ENCODE measurements around the gene TMPO. TPM values are rescaled to one million over a fixed set of nuclear protein-coding genes. Genes with fewer than 3 reads are reported as not detected.
"Not testable (repeated sequence)": the region's sequence is repeated elsewhere in the genome, so short reads cannot be mapped to it uniquely, and the experiment has no call there.

TMPO gene, protein sequence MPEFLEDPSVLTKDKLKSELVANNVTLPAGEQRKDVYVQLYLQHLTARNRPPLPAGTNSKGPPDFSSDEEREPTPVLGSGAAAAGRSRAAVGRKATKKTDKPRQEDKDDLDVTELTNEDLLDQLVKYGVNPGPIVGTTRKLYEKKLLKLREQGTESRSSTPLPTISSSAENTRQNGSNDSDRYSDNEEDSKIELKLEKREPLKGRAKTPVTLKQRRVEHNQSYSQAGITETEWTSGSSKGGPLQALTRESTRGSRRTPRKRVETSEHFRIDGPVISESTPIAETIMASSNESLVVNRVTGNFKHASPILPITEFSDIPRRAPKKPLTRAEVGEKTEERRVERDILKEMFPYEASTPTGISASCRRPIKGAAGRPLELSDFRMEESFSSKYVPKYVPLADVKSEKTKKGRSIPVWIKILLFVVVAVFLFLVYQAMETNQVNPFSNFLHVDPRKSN
- total RNA-seq (2014; rRNA removed; shearing (Covaris generic)), result 124 TPM in 2 replicates
- polyA plus RNA-seq (2015; cell fraction: cytosol; rRNA removed), result 76.0 and 113 TPM in 2 replicates
- polyA plus RNA-seq (2015; cell fraction: nucleus; rRNA removed), result 89.6 and 113 TPM in 2 replicates

DNA sequence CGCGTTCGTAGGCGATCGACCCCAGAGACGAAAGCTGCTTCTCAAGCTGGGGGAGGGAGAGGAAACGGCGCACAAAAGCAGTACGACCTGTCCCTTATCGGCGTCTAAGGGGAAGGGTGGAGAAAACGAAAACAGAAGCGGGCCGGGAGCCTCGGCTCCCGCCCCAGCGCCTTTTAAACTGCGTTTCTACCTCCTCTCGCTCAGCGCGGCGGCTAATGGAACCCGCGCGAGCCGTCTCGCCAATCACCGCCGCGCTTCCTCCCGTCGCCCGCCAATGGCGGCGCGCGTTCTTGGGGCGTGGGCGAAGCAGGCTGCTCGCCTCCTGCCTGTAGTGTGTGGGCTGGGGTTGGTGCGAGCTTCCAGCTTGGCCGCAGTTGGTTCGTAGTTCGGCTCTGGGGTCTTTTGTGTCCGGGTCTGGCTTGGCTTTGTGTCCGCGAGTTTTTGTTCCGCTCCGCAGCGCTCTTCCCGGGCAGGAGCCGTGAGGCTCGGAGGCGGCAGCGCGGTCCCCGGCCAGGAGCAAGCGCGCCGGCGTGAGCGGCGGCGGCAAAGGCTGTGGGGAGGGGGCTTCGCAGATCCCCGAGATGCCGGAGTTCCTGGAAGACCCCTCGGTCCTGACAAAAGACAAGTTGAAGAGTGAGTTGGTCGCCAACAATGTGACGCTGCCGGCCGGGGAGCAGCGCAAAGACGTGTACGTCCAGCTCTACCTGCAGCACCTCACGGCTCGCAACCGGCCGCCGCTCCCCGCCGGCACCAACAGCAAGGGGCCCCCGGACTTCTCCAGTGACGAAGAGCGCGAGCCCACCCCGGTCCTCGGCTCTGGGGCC lies at the start of gene TMPO:
Gene TMPO, plus strand, starts transcription at position 304 of the 824 bp plus-strand sequence. Its CDS starts 278 bp downstream, at position 582.
- DNase-seq (ENCODE audit: low read depth, low spot score), result peak; percentile 92
- in situ Hi-C loops (cut with HindIII; ENCODE audit: low pct_unique_long_range_greater_than_20kb, low sequenced_read_pairs), result no loop called here

DNA sequence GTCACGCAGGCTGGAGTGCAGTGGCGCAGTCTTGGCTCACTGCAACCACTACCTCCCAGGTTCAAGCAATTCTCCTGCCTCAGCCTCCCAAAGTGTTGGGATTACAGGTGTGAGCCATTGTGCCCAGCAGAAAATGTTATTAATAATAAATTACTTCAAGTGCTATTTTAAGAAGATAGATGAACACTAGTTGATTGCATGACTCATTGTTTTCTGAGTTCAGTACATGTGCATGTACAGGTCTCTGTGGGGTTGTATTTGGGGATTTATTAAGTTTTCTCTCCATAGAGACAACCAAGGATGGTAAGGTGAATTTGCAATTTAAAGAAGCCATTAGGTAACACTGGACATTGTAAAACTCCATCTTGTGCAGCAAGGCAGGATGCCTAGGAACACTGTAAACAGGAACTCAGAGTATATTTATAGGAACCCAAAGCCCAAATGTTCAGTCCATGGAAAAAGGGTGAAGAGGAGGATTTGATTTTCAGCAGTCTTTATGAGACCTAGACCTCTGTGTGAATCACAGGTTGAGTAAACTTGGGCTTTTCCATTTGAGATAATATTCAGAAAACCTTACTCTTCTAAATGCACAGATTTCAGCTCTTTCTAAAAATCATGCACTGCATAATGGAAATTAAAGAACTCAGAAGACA lies 49.3 kb upstream of the TMPO start:
- in situ Hi-C loops (cut with HindIII; ENCODE audit: low pct_unique_long_range_greater_than_20kb, low sequenced_read_pairs), result no loop called here
- DNase-seq (ENCODE audit: low read depth, low spot score), result no peak

DNA sequence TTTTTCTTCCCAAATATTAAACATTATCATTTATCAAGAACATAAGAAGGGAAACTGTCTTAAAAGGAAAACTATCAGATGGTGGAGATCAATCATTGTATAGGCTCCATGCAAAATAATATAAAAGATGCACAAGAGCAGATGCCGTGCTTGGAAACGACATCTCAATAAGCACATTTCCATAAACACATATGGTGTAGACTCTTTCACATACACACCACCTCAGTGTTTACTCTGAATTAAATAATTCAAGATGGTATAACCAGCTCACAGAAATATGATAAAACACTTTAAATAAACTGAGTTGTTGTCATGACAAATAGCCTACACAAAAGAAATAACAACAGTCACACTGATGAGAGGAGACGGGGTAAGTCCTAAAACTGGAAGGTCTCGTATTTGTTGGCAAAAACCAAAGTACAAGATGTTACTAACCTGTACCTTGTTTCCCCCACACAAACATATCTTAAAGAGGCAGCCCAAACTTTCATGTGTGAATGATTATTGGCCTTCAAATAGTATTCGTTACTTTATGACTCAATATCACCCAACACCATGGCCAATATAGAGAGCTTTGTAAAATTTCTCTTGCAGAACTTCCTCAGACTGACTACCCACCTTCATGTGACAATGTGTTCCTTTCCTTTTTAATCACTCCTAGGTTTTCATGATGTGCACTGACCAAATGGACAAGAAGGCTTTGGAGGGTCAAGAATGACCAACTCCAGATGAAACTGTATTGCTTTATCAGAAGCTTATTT lies 48.6 kb upstream of the TMPO start:
- in situ Hi-C loops (cut with HindIII; ENCODE audit: low pct_unique_long_range_greater_than_20kb, low sequenced_read_pairs), result no loop called here
- no peak for DNase-seq (ENCODE audit: low read depth, low spot score)

DNA sequence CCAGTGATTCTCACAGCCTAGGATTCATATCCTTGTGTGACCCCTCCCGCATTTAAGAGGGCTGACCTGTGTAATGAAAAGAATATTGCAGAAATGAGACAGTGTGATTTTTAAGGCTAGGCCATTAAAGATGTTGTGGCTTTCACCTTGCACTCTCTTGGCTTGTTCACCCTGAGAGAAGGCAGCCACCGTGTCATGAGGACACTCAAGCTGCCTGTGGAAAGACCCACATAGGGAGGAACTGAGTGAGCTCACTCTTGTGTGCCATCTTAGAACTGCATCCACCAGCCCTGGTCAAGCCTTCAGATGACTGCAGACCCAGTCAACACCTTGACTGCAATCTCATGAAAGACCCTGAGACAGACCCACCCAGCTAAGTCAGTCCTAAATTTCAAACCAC lies 46.3 kb upstream of the TMPO start:
- in situ Hi-C loops (cut with HindIII; ENCODE audit: low pct_unique_long_range_greater_than_20kb, low sequenced_read_pairs), result no loop called here
- DNase-seq (ENCODE audit: low read depth, low spot score), result no peak

DNA sequence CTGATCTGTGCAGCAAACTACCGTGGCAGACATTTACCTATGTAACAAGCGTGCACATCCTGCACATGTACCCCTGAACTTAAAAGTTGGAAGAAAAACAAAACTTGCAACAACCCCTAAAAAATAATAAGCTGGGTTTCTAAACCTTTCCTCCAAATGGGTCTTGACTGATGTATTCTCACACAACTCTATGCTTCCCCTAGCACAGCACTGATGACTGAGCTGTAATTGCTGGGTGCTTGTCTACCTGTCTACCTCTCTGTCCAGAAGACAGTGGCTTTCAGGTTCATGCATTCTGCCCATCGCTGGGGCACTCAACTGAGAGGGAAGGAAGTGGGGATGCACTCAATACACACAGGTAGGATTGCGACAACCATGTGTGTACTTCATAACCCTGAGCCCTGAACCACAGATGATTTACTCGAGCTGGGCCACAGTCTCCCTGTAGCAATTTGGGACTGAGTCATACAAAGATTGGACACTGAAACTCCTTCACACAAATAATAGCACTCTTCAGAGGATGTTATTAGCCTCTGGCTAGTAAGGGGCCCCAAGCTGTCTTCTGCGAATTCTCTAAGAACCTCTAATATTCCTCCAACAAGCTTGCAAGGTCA lies 44.8 kb upstream of the TMPO start:
- DNase-seq (ENCODE audit: low read depth, low spot score), result peak; percentile 34
- in situ Hi-C loops (cut with HindIII; ENCODE audit: low pct_unique_long_range_greater_than_20kb, low sequenced_read_pairs), result no loop called here

DNA sequence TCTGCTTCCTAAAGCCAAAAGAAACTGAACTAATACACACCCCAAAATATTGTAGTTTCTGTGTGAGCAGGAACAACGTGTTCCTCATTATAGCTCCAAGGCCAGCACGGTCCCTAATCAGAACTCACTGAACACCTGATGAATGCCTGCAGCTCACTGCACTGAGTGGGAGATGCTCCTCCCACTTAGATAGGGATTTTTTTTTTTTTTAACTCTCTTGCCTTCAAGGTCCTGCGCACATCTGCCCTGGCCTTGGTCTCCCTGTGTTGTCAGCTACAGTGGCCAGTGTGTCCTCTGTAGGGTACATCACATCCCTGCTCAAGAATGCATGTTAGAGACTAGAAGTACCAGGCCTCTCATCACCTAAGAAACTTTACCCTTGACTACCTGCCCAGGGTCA lies 44.3 kb upstream of the TMPO start:
- in situ Hi-C loops (cut with HindIII; ENCODE audit: low pct_unique_long_range_greater_than_20kb, low sequenced_read_pairs), result no loop called here
- DNase-seq (ENCODE audit: low read depth, low spot score), result no peak

DNA sequence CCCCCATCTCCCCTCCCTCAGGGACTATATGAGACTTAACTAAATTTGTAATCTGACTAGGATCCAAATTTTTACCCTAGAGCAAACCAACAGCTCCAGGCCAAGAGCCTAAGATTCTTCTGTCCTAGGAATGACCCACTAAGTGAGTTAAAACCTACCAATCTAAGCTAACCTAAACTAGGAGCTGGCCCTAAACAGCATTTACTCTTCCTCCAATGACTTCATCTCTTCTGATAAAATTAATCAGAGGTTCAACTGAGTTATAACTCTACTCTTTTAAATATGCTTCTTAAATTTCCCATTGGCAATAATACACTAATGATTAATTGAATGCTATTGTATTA lies 39.9 kb upstream of the TMPO start:
- no peak for DNase-seq (ENCODE audit: low read depth, low spot score)

DNA sequence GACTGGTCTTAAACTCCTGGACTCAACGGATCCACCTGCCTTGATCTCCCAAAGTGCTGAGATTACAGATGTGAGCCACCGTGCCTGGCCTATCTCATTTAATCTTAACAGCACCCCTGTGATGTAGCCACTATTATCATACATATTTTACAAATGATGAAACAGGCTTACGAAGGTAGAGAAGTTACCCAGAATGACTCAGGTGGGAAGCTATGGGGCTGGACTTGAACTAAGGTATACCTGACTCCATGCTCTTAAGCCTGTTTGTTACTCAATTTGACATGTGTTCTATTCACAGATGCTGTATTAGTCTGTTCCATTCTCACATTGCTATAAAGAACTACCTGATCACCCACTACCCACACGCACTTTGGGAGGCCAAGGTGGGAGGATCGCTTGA lies 36.8 kb upstream of the TMPO start:
- in situ Hi-C loops (cut with HindIII; ENCODE audit: low pct_unique_long_range_greater_than_20kb, low sequenced_read_pairs), result no loop called here
- DNase-seq (ENCODE audit: low read depth, low spot score), result no peak

More for the DNA sequence above, 39.9 kb upstream of the TMPO start:
- in situ Hi-C loops (cut with HindIII; ENCODE audit: low pct_unique_long_range_greater_than_20kb, low sequenced_read_pairs), result no loop called here

DNA sequence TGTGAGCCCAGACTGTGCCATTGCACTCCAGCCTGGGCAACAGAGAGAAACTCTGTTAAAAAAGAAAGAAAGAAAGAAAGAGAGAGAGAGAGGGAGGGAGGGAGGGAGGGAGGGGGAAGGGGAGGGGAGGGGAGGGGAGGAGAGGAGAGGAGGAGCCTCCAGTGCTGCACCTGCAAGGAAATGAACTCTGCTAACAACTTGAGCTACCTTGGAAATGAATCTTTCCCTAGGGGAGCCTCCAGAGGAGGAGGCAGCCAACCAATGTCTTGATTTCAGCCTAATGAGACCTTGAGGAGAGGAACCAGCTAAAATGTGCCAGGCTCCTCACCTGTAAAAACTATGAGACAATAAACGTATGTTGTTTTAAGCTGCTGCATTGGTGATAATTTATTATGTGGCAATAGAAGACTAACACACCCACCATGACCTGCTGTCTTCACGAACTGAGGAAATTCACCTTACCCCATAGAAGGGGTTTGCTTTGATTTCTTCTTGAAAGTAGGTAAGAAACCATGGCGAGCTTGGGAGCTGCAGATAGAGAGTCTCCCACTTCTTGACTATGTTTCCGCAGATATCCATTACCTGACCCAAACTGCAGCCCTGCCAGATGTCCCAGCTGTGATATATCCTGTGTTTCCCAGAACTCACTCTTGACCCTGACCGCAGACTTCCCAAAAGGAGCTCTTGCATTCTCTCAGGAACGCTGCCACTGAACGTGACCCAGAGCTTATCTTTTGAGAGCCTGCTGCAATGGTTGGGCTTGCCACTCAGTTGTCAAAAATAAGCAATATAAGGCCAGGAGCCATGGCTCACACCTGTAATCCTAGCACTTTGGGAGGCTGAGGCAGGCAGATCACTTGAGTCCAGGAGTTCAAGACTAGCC lies 31.5 kb upstream of the TMPO start:
- no peak for DNase-seq (ENCODE audit: low read depth, low spot score)
- in situ Hi-C loops (cut with HindIII; ENCODE audit: low pct_unique_long_range_greater_than_20kb, low sequenced_read_pairs), result no loop called here

DNA sequence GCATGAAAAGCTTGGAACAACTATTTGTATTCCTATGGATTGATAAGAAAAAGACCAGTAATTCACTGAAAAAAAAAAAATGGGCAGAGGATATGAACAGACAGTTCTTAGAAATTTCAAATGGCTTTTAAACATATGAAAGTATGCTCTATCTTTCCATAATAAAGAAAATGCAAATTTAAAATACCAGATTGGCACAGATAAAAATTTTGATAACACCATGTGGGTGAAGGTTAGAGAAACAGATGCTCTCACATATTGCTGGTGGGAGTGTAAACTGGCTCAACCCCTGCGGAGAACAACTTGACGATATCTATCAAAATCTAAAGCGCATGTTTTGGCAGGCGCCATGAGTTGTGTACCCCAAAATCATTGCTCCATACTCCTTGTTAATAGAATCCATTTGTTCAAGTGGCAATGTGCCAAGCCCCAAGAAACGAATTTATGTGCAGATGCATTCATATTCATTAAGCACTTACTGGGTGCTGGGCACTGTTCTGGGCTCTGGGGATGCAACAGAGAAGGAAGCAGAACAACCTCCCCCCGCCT lies 29.5 kb upstream of the TMPO start:
- in situ Hi-C loops (cut with HindIII; ENCODE audit: low pct_unique_long_range_greater_than_20kb, low sequenced_read_pairs), result no loop called here
- DNase-seq (ENCODE audit: low read depth, low spot score), result no peak

DNA sequence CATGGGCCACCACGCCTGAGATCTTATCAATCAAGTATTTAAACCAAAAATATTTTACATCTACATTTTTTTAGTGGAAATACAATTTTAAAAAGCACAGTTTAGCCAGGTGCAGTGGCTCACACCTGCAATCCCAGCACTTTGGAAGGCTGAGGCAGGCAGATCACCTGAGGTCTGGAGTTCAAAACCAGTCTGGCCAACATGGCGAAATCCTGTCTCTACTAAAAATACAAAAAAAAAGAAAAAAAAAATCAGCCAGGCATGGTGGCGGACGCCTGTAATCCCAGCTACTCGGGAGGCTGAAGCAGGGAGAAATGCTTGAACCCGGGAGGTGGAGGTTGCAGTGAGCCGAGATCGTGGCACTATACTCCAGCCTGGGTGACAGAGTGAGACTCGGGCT lies 27.0 kb upstream of the TMPO start:
- in situ Hi-C loops (cut with HindIII; ENCODE audit: low pct_unique_long_range_greater_than_20kb, low sequenced_read_pairs); DNase-seq (ENCODE audit: low read depth, low spot score): not testable (repeated sequence)

DNA sequence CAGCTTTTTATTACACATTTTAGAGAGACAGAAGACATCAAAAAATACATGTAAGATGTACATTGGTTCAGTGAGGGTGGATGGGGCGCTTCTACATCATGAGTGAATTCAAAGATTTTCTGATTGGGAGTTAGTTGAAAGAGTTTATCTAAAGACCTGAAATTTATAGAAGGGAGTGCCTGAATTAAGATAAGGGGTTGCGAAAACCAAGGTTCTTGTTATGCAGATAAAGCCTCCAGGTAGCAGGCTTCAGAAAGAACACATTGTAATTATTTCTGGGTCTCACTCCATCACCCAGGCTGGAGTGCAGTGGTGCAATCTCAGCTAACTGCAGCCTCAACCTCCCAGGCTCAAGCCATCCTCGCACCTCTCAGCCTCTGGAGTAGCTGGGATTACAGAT lies 26.2 kb upstream of the TMPO start:
- DNase-seq (ENCODE audit: low read depth, low spot score), result no peak

DNA sequence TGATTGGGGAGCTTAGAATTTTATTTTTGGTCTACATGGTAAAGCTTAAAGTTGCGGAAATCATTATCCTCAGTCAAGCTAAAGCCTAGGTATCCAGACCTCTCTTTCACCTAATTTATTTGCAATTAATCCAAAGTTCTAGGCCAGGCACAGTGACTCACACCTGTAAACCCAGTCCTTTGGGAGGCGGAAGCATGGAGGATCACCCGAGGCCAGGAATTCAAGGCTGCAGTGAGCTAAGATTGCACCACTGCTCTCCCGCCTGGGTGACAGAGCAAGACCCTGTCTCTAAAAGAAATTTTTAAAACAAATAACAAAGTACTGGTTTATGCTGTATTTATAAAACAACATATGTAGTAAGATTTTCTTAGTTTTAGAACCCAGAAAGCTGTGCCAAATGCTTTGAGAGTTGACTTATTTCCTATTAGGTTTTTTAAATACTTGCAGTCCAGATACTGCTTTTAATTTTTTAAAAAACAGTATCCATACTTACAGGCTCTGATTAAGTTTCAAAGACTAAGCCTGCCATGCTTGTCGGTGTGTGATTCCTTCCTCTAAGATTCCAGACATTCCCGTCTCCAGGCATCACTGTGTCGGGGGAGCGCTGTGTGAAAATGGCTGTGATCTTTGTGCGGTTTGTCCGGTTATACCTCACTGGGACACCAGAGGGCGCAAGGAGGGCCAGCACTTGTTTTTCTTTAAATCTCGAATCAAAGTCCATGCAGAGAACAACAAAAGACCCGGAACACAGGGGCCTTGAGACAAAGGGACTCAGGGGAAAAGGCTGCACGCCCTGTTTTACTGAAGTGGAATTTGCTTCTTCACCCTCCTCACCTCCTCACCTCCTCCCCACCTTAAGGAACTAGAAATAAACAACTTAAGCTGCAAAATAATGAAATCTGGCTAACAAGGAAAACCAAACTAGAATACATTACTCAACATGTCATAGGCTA lies 24.6 kb upstream of the TMPO start:
- in situ Hi-C loops (cut with HindIII; ENCODE audit: low pct_unique_long_range_greater_than_20kb, low sequenced_read_pairs), result no loop called here
- DNase-seq (ENCODE audit: low read depth, low spot score), result peak; percentile 93

More for the DNA sequence above, 26.2 kb upstream of the TMPO start:
- in situ Hi-C loops (cut with HindIII; ENCODE audit: low pct_unique_long_range_greater_than_20kb, low sequenced_read_pairs), result no loop called here

DNA sequence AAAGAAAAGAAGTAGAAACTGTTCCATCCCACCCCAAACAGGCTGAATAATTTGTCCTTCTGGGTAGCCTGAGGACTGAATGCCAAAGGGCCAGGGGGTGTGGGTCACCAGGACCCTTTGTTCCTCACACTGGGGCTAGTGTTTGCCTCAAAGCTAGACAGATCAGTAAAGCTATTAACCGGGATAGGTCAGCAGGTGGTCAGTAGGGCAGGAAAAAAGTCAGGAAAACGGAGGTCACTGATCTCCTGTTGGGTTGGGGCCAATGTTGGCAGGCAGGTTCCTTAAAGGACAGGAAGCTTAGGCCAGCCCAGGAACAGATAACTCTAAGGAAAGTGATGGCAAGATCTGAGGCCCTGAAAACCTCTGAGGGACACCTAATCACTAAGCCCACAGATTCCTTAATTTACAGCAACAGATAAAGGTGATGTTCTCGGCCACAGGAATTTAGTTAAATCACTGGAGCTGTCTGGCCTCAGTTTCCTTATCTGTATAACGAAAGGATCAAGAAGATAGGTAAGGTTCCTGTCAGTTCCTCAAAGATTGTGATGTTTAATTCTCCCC lies 22.7 kb upstream of the TMPO start:
- no peak for DNase-seq (ENCODE audit: low read depth, low spot score)
- in situ Hi-C loops (cut with HindIII; ENCODE audit: low pct_unique_long_range_greater_than_20kb, low sequenced_read_pairs), result no loop called here

DNA sequence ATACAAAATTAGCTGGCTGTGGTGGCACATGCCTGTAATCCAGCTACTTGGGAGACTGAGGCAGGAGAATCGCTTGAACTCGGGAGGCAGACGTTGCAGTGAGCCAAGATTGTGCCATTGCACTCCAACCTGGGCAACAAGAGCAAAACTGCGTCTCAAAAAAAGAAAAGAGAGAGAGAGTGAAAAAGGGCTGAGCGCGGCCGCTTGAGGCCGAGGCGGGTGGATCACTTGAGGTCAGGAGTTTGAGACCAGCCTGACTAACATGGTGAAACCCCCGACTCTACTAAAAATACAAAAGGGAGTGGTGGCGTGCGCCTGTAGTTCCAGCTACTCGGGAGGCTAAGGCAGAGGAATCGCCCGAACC lies 14.1 kb upstream of the TMPO start:
- DNase-seq (ENCODE audit: low read depth, low spot score); in situ Hi-C loops (cut with HindIII; ENCODE audit: low pct_unique_long_range_greater_than_20kb, low sequenced_read_pairs): not testable (repeated sequence)
